Measurements from ENCODE around the gene RIMKLA. TPM values are rescaled to one million over a fixed set of nuclear protein-coding genes. Genes with fewer than 3 reads are reported as not detected.

Gene RIMKLA
- total RNA-seq, 2 experiments from 2014 or later, result 0.11 TPM; not detected in 1

DNA sequence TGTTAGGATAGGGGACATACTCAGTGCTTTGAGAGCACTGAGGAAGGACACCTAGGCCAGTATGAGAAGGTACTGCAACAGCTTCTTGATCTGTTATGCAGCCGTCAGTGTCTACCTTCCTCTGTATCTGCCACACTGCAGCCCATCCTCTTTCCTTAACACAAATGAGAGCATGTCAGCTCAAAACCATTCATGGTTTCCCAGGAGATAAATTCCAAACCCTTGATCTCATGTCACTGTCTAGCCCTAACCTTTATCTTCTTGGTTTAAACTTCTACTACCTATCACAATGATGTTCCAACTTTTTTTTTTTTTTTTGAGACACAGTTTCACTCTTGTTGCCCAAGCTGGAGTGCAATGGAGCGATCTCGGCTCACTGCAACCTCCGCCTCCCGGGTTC is 73.8 kb downstream of the RIMKLA start:
- intact Hi-C loops (cut with DNase I, micrococcal nuclease), result loop anchor here in 1 of 2 experiments (10.0 kb wide), 1 partner anchor 480 kb away; no protein-coding TSS in a partner anchor
- peaks cover 32% of the 10 kb centered on the region for H3K36me3 Mint-ChIP-seq (ENCODE audit: low read depth)
- CTCF ChIA-PET, result interaction anchor here (0.6 kb wide), 2 partner anchors 116 to 121 kb away, joined by 3 read pairs; no protein-coding TSS in a partner anchor
- H3K27ac ChIP-seq (ENCODE audit: low read depth in 1 of 2, low read length in 2 of 2), result no peak overlapping the region
- ATAC-seq (ENCODE audit: poor library complexity) (no peak), DNase-seq (peak in 1 of 14 experiments; percentile 9)
- H3K27me3 Mint-ChIP-seq, result no peaks in the 10 kb centered on the region
- POLR2A ChIA-PET, result no interaction called here
- H3K9me3 Mint-ChIP-seq, result no peaks in the 10 kb centered on the region
- peaks cover 24% of the 10 kb centered on the region for H3K4me1 ChIP-seq (ENCODE audit: insufficient read depth, low read length)
- H3K4me1 Mint-ChIP-seq (ENCODE audit: low read depth), result peaks cover 39% of the 10 kb centered on the region
- H3K27ac Mint-ChIP-seq, result peak overlapping the region; percentile 96
- no peaks in the 10 kb centered on the region for H3K27me3 ChIP-seq (ENCODE audit: control insufficient read depth in 1 of 2, insufficient read depth in 2 of 2, low read length in 2 of 2)
- peaks cover 17% of the 10 kb centered on the region for H3K36me3 ChIP-seq (ENCODE audit: insufficient read depth, low read length)
- H3K4me3 Mint-ChIP-seq, result peak overlapping the region; percentile 67
- TF ChIP-seq, protein P1, sequence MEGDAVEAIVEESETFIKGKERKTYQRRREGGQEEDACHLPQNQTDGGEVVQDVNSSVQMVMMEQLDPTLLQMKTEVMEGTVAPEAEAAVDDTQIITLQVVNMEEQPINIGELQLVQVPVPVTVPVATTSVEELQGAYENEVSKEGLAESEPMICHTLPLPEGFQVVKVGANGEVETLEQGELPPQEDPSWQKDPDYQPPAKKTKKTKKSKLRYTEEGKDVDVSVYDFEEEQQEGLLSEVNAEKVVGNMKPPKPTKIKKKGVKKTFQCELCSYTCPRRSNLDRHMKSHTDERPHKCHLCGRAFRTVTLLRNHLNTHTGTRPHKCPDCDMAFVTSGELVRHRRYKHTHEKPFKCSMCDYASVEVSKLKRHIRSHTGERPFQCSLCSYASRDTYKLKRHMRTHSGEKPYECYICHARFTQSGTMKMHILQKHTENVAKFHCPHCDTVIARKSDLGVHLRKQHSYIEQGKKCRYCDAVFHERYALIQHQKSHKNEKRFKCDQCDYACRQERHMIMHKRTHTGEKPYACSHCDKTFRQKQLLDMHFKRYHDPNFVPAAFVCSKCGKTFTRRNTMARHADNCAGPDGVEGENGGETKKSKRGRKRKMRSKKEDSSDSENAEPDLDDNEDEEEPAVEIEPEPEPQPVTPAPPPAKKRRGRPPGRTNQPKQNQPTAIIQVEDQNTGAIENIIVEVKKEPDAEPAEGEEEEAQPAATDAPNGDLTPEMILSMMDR (IDR thresholded peaks at IDR 0.05), result no peak
- H3K4me3 ChIP-seq (ENCODE audit: low read length), result no peak overlapping the region
- H3K9me3 ChIP-seq (ENCODE audit: control insufficient read depth in 1 of 2, insufficient read depth in 1 of 2, low read length in 2 of 2), result no peaks in the 10 kb centered on the region

DNA sequence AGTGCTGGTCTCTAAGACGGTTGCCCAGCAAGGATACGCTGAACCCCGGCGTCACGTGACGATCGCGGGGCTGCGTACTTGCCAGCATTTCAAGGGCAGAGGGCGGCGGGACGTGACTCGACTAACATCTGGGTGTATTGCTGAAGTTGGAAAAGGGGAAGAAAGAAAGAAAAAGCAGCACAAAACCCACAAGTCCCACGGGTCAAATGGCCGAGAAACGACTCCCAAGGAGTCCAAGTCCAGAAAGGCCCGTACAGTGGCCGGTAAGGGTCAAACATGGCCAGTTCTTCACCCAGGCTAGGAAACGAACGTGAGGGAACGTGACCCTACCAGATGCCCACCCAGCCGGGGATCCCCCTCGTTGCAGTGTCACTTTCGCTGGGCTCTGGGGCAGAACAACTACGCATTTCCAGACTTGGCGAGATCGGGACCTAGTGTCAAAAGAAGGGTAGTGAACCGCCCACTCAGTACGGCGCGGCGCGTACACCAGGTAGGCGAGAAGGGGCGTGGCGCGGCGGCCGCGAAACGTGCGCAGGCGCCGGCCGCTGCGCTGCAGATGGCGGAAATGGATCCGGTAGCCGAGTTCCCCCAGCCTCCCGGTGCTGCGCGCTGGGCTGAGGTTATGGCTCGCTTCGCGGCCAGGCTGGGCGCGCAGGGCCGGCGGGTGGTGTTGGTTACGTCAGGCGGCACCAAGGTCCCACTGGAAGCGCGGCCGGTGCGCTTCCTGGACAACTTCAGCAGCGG is 75.6 kb downstream of the RIMKLA start, which contains the start of the genes PPCS and ZMYND12:
Gene PPCS (plus strand): TSS at position 534 of the 744 bp plus-strand sequence. CDS start 23 bp downstream, at position 557.
Gene ZMYND12 (minus strand): TSS at position 13 of the 744 bp plus-strand sequence. CDS start 25 bp downstream, outside the sequence.
- no peaks in the 10 kb centered on the region for H3K9me3 ChIP-seq (ENCODE audit: control insufficient read depth in 1 of 2, insufficient read depth in 1 of 2, low read length in 2 of 2)
- Mint-ChIP-seq H3K4me1 (ENCODE audit: low read depth) (peaks cover 56% of the 10 kb centered on the region), H3K9me3 (no peaks in the 10 kb centered on the region), H3K4me3 (peak within 1 kb of the TSS; percentile 95), H3K27ac (peak within 1 kb of the TSS; percentile 96), H3K36me3 (ENCODE audit: low read depth) (peaks cover 48% of the 10 kb centered on the region), H3K27me3 (no peaks in the 10 kb centered on the region)
- intact Hi-C loops (cut with DNase I, micrococcal nuclease), result loop anchor here (1.0 to 10.0 kb wide), 6 partner anchors 121 to 716 kb away; partner anchors contain the start of genes YBX1 (in 2 of the 2), CFAP57 (in 1 of the 2), EBNA1BP2 (in 1 of the 2) and ERMAP (in 1 of the 2)
- ChIA-PET POLR2A (interaction anchor here (0.5 to 2.4 kb wide), 5 partner anchors 64 to 650 kb away, joined by 3 to 19 read pairs (median 4); partner anchors contain the start of genes C1orf50, P3H1 and YBX1), CTCF (no interaction called here)
- H3K27ac ChIP-seq (ENCODE audit: low read depth in 1 of 2, low read length in 2 of 2), result peak within 1 kb of the TSS; percentile 98 to 99
- peak within 1 kb of the TSS; percentile 70 for H3K4me3 ChIP-seq (ENCODE audit: low read length)
- no peaks in the 10 kb centered on the region for H3K27me3 ChIP-seq (ENCODE audit: control insufficient read depth in 1 of 2, insufficient read depth in 2 of 2, low read length in 2 of 2)
- peaks cover 24% of the 10 kb centered on the region for H3K4me1 ChIP-seq (ENCODE audit: insufficient read depth, low read length)
- ATAC-seq (ENCODE audit: poor library complexity), result peak; percentile 90
- peaks cover 35% of the 10 kb centered on the region for H3K36me3 ChIP-seq (ENCODE audit: insufficient read depth, low read length)
- DNase-seq, result peak; percentile 84 to 97 (median 89)
- TF ChIP-seq, protein P1 (IDR thresholded peaks at IDR 0.05), result peak; percentile 28

DNA sequence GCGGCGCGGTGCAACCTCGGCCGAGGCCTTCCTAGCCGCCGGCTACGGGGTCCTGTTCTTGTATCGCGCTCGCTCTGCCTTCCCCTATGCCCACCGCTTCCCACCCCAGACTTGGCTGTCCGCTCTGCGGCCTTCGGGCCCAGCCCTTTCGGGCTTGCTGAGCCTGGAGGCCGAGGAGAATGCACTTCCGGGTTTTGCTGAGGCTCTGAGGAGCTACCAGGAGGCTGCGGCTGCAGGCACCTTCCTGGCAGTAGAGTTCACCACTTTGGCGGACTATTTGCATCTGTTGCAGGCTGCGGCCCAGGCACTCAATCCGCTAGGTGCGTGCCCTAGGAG is 76.1 kb downstream of the RIMKLA start:
- Mint-ChIP-seq H3K9me3 (no peaks in the 10 kb centered on the region), H3K27me3 (no peaks in the 10 kb centered on the region), H3K4me3 (peak overlapping the region; percentile 95), H3K36me3 (ENCODE audit: low read depth) (peaks cover 50% of the 10 kb centered on the region), H3K4me1 (ENCODE audit: low read depth) (peaks cover 57% of the 10 kb centered on the region), H3K27ac (peak overlapping the region; percentile 96)
- intact Hi-C loops (cut with DNase I, micrococcal nuclease), result loop anchor here (1.0 to 10.0 kb wide), 6 partner anchors 122 to 716 kb away; partner anchors contain the start of genes YBX1 (in 2 of the 2), CFAP57 (in 1 of the 2), EBNA1BP2 (in 1 of the 2) and ERMAP (in 1 of the 2)
- Histone ChIP-seq H3K27me3 (ENCODE audit: control insufficient read depth in 1 of 2, insufficient read depth in 2 of 2, low read length in 2 of 2) (no peaks in the 10 kb centered on the region), H3K4me1 (ENCODE audit: insufficient read depth, low read length) (peaks cover 24% of the 10 kb centered on the region), H3K27ac (ENCODE audit: low read depth in 1 of 2, low read length in 2 of 2) (peak overlapping the region; percentile 98 to 99), H3K4me3 (ENCODE audit: low read length) (peak overlapping the region; percentile 70), H3K9me3 (ENCODE audit: control insufficient read depth in 1 of 2, insufficient read depth in 1 of 2, low read length in 2 of 2) (no peaks in the 10 kb centered on the region), H3K36me3 (ENCODE audit: insufficient read depth, low read length) (peaks cover 38% of the 10 kb centered on the region)
- ChIA-PET POLR2A (interaction anchor here (0.5 to 2.4 kb wide), 6 partner anchors 63 to 783 kb away, joined by 3 to 19 read pairs (median 4); partner anchors contain the start of genes C1orf50, P3H1 and YBX1), CTCF (no interaction called here)
- peak; percentile 51 for ATAC-seq (ENCODE audit: poor library complexity)
- TF ChIP-seq, protein P1 (IDR thresholded peaks at IDR 0.05), result no peak
- peak; percentile 44 to 84 (median 58) for DNase-seq
